ENCODE measurements around the gene RHBG. TPM values are rescaled to one million over a fixed set of nuclear protein-coding genes. Genes with fewer than 3 reads are reported as not detected.
A peak's percentile ranks its signal among the peaks of the same experiment; 100 is the strongest.

RHBG gene
- total and polyA plus RNA-seq, 2 donors (not counting 3 experiments of a cell fraction or from before 2014, with no cell fraction given) = not detected

GRCh38 chr1:156421062-156421938 lies 52.3 kb downstream of the RHBG start:
- peak; percentile 82 for TF ChIP-seq EZH2 (IDR thresholded peaks at IDR 0.05; ENCODE audit: borderline replicate concordance, low read depth, low read length, severe bottlenecking)
- no peak for TF ChIP-seq POLR2AphosphoS5 (IDR thresholded peaks at IDR 0.05; ENCODE audit: insufficient read depth, low read depth, low read length)
- no peak for TF ChIP-seq FOS (IDR thresholded peaks at IDR 0.05; ENCODE audit: borderline replicate concordance, insufficient read depth, low read length)
- TF ChIP-seq MYC (IDR thresholded peaks at IDR 0.05; ENCODE audit: low read depth, low read length) = no peak
- no peak for TF ChIP-seq MAX (IDR thresholded peaks at IDR 0.05; ENCODE audit: insufficient read depth, insufficient read length)
- no peaks in the 10 kb centered on the region for H3K36me3 ChIP-seq (ENCODE audit: control insufficient read depth in 2 of 2, extremely low read depth in 1 of 2, insufficient read depth in 2 of 2, low read length in 2 of 2)
- no peaks in the 10 kb centered on the region for H4K20me1 ChIP-seq (replicated peaks; ENCODE audit: control insufficient read depth, extremely low read depth, insufficient read depth, low read length)
- BruUV-seq (replicated peaks) = no TSS peak
- H2AFZ ChIP-seq (ENCODE audit: low read depth, low read length) = peak overlapping the region; percentile 44
- H3K9me3 ChIP-seq (replicated peaks; ENCODE audit: control insufficient read depth, insufficient read depth, low read length) = no peaks in the 10 kb centered on the region
- H3K27ac ChIP-seq (ENCODE audit: insufficient read depth, low read depth, low read length) = no peak overlapping the region
- H3K9me1 ChIP-seq (replicated peaks; ENCODE audit: control insufficient read depth, extremely low read depth, insufficient read depth, low read length) = no peaks in the 10 kb centered on the region
- H3K4me3 ChIP-seq (replicated peaks in 1 of 3; ENCODE audit: insufficient read depth in 1 of 3, low read depth in 1 of 3, low read length in 3 of 3) = no peak overlapping the region
- H3K9ac ChIP-seq (replicated peaks; ENCODE audit: extremely low read depth, insufficient read depth, low read length) = no peak overlapping the region
- ChIA-PET CTCF (interaction anchor here (1.0 to 7.0 kb wide), 6 partner anchors 9 to 48 kb away, joined by 3 to 82 read pairs (median 4); no protein-coding TSS in a partner anchor), POLR2A (no interaction called here)
- peaks cover 5% of the 10 kb centered on the region for H3K4me1 ChIP-seq (ENCODE audit: control insufficient read depth, extremely low read depth, insufficient read depth, low read length)
- dilution Hi-C loops (cut with MboI; ENCODE audit: extremely low pct_ligation_motif_present, low sequenced_read_pairs) (no loop called here), intact Hi-C loops (cut with micrococcal nuclease) (no loop called here)
- peak; percentile 59 for FAIRE-seq
- DNase-seq (ENCODE audit: low read depth, low spot score) = peak; percentile 62
- H3K4me2 ChIP-seq (ENCODE audit: insufficient read depth, low read length) = peak overlapping the region; percentile 16
- no peaks in the 10 kb centered on the region for H3K79me2 ChIP-seq (ENCODE audit: control insufficient read depth, insufficient read depth, low read length)
- H3K27me3 ChIP-seq (ENCODE audit: control insufficient read depth in 2 of 2, insufficient read depth in 2 of 2, low read length in 2 of 2) = peaks cover 78 to 82% of the 10 kb centered on the region in 2 experiments

Measured in endothelial cell of umbilical vein (primary cell).